Effector CD4-positive, alpha-beta T cell (primary cell): ENCODE results near the gene LGALS1.

ENCODE experiments used
- DNase-seq: peaks from one replicate; pipeline ENCODE4 v3.0.0-alpha.2; 2020
- total RNA-seq: gene quantifications from one replicate; lab custom pipeline; 2026; lab: John Stamatoyannopoulos, UW

LGALS1 gene
- 13.7 reads per million, percentile 38 among the genes with 10 or more reads in this experiment for total RNA-seq

DNA sequence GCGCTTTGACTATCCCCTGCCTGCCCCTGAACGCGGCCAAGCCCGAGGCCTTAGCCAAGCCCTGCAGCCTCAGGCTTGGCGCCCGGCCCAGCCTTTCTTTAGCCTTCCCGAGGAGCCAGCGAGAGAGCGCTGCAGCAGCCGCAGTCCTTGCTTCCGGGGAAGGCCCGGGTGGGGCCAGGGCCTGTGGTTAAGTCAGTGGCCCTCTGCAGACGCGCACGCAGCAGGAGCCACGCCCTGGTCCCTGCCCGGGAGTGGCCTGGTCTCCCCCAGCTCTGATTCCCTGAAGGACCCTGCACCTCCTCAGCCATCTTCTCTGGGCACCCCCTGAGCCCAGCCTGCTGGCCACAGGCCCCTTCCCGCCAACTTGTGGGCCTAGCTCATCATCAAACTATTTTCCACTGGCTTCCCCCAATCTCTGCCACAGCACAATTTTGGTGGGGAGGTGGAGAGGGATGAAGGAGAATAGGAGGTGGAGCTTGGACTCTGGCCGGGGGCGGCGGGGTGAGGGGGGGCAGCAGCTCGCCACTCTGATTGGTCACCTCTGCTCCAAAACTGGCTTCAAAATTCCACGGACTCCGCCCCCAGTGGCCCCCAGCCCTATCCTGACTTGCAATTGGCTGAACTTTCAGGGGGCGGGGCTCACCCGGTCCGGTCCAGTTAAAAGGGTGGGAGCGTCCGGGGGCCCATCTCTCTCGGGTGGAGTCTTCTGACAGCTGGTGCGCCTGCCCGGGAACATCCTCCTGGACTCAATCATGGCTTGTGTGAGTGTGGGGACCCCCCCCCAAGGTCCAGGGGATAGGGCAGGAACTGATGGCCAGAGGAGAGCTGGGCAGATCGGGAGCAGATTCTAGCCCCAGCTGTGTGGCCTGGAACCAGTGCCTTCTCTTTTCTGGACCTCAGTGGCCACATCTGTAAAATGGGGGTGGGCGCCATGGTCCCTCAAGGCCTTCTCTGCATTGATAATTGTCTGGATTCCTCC is at the start of gene LGALS1:
LGALS1 (plus strand) TSS at position 686 of the 979 bp plus-strand sequence; CDS start at position 753, 67 bp downstream.
- DNase-seq: peak; percentile 40

DNA sequence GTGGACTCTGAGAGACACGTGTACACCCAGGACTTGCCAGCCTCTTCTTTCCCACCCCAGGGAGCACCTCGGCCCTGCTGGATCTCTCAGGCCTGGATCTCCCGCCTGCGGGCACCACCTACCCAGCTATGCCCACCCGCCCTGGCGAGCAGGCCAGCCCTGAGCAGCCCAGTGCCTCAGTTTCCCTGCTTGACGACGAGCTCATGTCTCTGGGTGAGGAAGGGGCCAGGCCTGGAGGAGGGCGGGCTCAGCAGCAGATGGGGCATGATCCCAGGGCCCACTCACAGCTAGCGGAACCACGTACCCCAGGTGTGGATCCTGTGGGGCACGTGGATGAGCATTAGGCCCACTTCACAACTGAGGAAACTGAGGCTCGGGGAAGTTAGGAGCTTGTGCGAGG is 49.7 kb upstream of the LGALS1 start:
- no peak for DNase-seq

DNA sequence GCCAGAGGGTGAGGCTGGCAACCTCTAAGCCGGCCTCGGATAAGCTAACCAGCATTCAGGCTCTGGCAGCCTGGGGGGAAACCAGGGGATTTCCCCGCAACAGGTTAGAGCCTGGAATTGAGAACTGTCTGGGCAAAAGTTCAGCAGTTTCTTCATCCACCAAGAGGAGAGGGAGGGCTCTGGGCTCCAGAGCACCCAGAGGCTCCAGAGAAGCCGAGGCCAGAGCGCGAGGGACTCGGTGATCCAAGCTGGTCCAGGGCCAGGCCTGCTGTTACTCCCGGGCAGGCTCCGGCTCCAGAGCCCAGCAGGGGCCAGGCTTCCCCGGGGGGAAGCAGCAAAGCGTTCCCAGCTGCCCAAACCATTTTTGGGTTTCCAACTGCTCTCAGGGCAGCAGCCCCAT is 49.3 kb upstream of the LGALS1 start:
- no peak for DNase-seq

DNA sequence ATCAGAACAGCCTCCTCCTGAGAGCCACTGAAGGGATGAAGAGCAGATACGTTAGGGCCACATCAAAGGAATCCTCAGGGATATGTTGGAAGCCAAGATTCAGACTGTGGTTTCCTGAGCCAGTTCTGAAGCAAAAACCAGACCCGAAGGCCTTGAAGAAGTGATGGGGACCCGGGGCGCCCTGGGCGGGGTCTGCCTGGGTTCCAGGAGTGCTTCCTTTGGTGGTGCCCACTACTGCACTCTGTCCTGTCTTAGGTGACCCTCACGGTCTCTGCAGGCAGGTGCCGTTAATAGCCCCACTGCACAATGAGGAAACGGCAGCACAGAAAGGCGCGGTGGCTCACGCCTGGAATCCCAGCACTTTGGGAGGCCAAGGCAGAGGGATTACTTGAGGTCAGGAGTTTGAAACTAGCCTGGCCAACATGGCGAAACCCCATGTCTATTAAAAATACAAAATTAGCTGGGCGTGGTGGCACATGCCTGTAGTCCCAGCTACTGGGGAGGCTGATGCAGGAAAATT is 48.8 kb upstream of the LGALS1 start:
- no peak for DNase-seq

DNA sequence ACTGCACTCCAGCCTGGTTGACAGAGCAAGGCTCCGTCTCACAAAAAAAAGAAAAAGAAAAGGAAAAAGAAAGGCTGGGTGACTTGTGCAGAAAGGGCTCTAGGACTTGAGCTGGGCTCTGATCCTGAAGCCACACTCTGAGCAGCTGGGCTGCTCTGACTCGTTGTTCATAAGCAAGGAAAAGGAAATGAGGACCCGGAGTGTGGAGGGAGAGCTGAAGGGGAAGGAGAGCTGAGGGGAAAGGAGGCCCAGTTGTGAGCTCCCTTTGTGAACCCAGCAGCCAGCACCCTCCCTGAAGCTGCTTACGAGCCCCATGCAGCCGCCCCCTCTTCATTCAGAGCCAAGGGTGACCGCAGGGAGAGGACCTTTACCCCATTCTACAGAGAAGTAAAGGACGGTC is 48.3 kb upstream of the LGALS1 start:
- no peak for DNase-seq

DNA sequence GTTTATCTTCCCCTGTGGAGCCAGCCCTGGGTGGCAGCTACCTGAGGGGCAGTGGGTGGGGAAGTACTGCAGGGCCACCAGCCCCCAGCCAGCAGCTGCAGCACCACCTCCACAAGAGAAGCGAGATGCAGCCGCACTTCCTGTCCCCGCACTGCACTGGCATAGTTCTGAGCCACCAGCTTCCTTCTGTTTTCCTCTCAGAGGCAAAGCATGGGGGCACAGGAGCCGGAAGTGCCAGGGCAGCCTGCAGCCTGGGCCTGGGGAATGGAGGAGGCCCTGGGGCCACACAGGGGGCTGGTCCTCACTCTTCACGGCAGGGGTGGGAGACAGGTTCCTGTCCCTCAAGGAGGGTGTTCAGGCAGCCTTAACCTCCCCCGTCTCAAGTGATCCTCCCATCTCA is 47.9 kb upstream of the LGALS1 start:
- peak; percentile 39 for DNase-seq

DNA sequence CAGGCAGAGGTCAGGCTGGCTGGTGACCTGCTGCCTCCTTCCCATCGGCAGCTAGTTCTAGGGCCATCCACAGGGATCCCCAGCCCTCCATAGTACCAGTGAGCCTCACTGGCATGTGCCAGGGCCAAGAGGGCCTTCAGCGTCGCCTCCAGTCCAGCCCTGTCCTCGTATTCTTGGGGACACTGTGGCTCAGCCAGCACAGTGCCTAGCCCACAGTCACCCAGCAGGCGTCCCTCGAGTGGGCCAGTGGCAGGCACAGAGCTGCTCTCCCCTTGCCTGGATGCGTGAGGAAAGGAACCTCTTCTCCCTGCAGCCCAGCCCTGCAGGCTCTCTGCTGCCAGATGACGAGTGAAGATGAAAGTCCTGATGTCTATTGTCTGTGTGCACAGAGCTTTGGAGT is 46.6 kb upstream of the LGALS1 start:
- DNase-seq: no peak

DNA sequence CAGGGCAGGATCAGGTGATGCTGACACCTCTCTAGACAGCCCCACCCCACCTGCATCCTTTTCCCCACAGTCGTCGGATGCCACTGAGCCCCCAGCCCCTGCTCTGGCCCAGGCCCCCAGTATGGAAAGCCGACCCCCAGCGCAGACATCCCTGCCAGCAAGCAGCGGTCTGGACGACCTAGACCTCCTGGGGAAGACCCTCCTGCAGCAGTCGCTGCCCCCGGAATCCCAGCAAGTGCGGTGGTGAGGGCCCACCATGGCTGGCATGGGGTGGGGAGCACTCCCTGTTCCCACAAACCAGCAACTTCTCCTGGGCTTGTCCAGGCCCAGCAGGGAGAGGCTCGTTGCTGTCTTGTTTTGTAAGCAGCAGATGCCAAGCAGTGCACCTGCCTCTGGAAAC is 45.5 kb upstream of the LGALS1 start:
- DNase-seq: no peak

DNA sequence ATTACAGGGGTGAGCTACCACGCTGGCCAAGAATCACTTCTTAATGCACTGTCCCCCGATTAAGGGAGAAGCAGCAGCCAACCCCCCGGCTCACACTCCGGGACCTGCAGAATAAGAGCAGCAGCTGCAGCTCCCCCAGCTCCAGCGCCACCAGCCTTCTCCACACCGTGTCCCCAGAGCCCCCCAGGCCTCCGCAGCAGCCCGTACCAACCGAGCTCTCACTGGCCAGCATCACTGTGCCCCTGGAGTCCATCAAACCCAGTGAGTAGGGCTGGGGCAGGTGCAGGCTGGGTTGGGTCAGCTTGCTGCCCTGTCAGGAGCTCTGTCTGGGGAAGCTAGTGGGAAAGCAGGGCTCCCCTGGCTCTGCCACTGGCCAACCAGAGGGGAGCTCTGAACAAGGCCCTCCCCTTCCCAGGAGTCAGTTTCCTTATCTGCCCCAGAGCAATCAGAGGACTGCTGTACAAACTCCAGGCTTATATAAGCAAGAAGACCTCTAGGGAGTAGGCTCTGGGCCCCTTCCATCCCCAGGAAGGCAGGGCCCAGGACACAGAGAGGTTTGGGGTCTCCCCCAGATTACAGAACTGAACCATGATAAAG is 44.5 kb upstream of the LGALS1 start:
- no peak for DNase-seq

DNA sequence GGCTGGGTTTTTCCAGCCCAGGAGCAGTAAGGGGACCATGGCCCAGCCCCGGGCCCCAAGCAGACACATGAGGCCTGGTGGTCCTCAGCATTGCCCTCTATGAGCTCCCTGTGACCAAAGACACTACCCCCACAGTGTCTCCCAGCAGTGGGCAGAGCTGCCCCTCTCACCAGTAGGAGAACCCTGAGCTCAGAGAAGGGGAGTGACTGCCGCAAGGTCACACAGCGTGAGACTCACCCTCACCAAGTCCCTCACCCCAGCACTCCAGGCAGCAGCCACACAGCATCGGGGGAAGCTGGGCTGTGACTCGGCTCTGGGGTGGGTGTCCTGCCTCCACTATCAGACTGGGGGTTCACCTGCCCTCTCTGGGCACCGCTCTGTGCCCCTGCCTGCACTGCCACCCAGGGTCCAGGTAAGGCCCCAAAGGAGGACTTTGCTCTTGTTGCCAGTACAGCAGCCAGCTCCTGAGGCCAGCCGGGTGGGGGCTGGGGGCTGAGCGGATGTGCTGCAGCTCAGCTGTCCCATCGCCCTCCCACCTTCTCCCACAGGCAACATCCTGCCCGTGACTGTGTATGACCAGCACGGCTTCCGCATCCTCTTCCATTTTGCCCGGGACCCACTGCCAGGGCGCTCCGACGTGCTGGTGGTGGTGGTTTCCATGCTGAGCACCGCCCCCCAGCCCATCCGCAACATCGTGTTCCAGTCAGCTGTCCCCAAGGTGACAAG is 43.8 kb upstream of the LGALS1 start:
- no peak for DNase-seq

DNA sequence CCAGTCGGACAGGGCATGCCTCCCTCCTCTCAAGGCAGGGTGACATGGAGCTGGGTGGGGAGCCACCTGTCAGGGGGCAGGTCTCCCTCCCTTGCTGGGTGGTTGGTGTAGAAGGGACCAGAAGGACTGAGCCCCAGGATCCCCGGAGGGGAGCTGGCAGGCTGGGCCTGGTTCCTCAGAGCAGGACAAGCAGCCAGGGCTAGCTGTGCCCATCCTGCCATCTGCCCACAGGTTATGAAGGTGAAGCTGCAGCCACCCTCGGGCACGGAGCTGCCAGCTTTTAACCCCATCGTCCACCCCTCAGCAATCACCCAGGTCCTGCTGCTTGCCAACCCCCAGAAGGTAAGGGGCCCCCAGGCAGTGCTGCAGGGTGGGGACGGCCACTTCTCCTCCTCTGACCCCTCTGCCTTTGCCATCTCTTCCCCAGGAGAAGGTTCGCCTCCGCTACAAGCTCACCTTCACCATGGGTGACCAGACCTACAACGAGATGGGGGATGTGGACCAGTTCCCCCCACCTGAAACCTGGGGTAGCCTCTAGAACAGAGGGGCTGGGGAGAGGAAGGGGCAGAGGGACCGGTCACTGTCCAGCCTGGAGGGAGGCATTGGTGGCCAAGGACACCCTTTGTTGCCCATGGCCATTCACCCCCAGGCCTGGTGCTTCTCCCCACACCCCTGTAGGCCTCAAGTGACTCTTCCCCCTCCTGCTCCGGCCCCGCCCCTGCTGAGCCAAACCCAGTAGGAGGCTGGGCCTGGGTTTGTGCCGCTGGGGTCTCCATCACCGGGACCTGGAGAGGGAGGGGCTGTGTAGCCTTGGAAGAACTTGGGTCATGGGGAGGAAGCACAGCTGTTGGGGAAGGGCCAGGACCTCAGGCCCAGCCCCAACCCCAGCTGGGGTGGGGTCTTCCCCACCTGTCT is 43.0 kb upstream of the LGALS1 start:
- DNase-seq: no peak

DNA sequence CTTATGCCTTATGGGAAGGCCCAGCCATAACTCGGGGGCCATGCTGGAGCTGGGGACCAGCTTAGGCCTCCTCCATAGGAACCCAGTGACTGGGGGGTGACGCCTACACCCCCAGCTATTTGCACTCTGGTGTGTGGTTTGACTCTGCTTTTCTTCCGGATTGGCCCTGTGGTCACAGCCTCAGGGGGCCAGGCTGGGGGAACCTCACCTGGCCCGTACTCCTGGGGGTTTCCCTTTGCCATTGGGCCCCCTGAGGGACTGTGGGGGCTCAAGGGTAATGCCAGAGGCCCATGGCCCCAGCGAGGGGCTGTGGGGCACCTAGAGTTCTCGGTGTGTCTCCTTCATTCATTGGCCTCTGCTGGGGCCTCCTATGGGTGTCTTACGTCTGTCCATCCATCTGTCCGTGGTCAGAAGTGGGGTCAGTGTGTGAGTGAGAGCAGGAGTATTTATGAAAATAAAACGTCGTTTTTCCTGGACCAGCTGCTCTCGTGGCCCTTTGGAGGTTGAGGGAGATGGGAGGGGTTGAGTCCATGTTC is 42.3 kb upstream of the LGALS1 start:
- DNase-seq: no peak

DNA sequence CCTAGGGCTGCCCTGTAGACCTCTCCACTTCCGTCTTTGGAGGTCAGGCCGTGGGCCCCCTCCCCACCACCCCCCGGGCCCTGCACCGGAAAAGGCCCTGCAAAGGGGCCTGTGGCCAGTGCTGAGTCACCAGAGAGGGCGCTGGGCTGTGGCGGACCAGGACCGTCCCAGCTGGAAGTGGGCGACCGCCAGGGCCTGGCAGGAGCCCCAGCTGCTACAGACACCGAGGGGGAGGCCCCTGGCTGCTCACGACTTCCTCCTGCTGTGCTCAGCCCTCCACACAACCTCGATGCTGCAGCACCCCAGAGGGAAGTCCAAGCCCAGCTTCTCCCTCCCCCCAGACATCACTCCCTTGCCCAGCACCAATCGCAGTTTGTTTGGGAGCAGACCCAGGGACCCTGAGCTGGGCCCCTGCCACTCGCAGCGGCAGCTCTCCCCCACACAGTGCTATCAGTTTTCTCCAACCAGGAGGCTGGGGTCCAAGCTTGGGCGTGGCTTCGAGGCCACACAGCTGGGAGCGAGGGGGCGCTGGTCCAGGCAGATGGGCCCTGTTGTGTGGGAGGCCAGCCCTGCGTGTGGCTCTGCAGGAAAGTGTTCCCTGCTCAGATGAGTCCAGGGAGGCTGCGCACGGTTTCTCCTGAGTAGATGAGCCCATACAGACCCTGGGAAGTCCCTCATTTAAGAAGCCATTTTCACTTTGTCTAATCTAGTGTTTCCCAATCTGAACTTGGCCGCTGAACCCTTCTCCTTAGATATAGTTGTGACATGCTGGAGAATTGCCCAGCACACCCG is 41.6 kb upstream of the LGALS1 start:
- DNase-seq: peak; percentile 26

DNA sequence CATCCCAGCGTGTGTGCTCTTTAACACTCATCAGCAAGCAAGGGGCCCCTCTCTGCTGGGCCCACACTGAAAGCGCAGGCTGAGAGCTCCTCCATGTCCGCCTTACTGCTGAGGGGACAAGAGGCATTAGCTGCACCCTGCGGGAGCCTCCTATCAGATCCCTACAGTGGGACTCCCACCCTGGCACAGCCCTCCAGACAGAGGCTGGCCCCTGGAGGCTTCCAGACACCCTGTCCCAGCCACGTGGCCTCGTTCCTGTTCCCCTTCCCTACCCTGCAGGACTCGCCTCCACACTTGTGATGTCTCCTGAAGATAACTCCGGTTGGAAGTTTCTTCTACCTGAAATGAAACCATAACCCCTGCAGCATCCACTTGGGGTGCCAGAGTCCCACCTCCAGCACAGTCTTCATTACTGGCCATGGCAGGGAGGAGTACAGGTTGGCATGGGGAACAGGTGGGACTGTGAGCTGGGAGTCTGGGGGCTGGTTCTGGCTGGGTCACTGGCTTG is 41.0 kb upstream of the LGALS1 start:
- DNase-seq: no peak

DNA sequence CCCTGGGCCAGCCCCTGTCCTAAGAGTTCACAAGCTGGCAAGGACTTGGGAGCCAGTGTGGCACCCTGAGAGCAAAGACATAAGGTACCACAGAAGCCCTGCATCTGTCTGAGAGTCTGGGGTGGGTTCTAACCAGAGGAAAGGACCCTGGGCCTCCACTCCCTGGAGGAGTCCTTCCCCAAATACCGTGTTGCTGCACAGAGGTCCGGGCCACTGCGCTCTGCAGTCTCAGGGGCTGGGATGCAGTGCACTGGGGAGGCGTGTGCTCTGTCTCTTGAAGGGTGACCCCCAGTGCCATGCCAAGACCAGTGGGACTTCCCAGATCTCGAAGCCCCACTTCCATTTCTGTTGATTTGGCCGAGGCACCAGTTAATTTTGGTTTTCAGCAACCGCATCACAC is 40.3 kb upstream of the LGALS1 start:
- DNase-seq: no peak

DNA sequence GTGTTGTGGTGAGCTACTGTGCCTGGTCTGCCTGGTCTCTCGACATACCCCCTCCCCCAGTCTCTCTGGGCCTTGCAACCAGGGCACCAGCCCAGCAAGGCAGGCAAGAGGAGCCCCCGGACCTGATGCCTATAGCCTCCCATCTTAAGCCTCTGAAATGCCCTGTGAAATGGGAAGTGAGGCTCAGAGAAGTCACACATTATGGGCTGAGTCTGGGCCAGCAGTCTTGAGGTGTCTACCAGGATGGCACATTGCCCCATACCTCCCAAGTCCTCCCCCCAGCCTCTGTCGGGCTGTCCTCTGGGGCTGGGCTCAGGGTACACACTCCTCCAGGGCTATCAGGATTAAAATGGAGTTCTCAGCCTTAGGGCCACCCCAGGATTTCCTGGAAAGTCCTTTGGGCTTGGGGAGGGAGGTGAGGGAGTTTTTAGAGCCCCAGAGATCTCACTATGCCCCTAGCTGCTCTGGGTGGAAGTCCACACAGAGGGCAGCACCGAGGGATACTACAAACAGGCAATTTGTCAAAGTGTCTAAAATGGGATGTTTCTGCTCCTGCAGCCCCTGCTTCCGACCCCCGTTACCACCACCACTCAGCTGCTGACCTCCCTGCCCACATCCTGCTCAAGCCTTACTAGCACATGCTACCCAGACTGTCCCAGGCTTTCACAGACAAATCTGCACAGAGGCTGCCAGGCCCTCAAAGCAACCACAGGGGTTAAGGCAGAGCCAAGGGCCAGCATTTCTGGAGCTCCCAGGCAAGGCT is 39.1 kb upstream of the LGALS1 start:
- no peak for DNase-seq

DNA sequence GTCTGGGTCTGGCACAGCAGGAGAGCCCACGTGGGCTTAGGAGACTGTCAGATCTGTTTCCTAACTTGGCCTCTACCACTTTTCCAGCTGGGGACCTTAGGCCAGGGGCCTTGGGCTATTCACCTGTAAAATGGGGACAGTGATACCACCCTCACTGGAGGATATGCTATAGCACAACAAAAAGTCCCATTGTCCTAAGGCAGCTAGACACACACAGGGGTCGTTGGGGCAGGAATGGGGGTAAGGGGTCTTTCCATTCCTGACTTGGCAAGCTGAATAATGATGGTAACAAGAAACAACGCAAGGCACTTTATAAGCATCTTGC is 38.5 kb upstream of the LGALS1 start:
- no peak for DNase-seq

DNA sequence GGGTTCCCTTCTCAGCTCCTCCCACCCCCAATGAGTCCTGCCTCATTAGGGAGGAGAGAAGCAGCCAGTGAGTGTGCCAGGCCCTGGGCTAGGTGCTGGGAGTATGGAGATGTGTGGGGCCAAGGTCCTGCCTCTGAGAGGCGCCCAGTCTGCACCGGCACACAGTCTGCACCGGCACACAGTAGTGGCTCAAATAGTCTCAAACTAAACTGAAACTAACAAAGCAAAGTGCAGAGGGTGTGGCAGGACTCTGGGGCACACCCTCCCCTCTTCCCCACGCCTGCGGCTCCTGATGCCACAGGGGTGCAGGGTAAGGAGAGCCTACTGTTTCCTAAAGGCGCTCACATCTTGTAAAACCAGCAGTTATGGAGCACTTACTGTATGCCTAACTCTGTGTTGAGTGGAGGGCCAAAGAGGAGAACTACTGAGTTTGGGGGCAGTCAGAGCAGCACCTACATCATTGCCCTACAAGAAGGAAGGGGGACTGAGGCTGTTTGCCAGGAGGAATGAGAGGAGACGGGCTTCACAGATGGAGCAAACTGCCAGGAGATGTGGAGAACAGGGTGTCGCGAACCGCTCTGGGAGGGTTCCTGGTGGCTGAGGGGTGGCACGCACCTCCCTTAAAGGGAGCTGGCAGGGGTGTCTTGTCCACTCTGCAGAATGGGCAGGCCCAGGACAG is 36.9 kb upstream of the LGALS1 start:
- no peak for DNase-seq

DNA sequence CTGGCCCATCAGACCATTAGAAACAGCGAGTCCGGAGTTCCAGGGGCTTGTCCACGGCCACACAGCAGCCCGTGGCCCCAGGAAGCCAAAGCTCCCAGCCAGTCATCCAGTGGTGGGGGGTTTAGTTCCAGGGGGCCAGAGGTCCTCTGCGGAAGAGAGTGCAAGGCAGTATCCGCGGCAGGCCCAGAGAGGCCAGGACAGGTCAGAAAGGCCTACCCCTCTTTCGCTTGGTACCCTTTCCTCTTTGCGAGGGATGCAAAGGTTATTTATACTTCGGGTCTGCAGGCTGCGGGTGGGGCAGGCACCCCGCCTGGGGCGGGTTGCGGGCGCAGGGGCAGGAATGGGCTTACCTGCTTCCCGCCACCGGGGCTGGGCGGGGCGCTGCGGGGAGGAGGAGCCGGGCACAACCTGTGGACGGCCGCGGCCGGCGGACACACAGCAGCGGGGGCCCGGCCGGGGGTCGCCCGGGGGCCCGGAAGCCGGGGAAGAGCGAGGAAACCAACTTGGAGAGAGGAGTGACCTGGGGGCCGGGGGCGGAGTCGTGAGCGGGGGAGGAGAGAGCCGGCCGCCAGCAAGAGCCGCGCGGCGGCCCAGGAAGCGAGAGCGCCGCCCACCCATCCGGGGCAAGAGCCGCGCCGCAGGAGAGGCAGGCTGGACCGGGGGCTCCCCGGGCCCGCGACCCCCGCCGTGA is 36.2 kb upstream of the LGALS1 start, which contains the start of gene SH3BP1:
SH3BP1 (plus strand) TSS at position 600 of the 691 bp plus-strand sequence. CDS start 119 bp downstream, outside the sequence.
- peak; percentile 48 for DNase-seq
